ENCODE results near the gene MAP4K1.

GRCh38 chr19:38649305-38650171 lies 31.8 kb upstream of the MAP4K1 start:
- TF ChIP-seq POLR2AphosphoS5 (IDR thresholded peaks at IDR 0.05) (no peak), CTCF (IDR thresholded peaks at IDR 0.05) (no peak)

Data from suprapubic skin (tissue), 3 donors.